Measurements from ENCODE around the gene IFIT5. TPM values are rescaled to one million over a fixed set of nuclear protein-coding genes. Genes with fewer than 3 reads are reported as not detected.
"Not testable (repeated sequence)": the region's sequence is repeated elsewhere in the genome, so short reads cannot be mapped to it uniquely, and the experiment has no call there.

IFIT5 gene
- total RNA-seq, 2 donors from 2014 or later = 5.6 to 7.1 TPM

DNA sequence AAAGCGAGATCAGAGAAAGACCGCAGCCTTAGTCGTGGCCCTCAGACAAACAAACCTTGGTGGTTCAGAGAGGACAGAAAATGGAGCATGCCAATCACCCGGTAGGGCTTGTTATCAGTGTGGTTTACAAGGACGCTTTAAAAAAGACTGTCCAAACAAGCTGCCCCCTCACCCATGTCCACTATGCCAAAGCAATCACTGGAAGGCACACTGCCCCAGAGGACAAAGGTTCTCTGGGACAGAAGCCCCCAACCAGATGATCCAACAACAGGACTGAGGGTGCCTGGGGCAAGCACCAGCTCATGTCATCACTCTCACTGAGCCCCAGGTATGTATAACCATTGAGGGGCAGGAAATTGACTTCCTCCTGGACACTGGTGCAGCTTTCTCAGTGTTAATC, 5.1 kb upstream of the IFIT5 start:
- H3K4me1 Mint-ChIP-seq = peaks cover 13% of the 10 kb centered on the region
- not testable (repeated sequence) for H3K36me3 Mint-ChIP-seq (ENCODE audit: low read depth); ATAC-seq (replicated peaks); H3K4me3 Mint-ChIP-seq; H3K9me3 Mint-ChIP-seq; H3K27me3 Mint-ChIP-seq; H3K27ac Mint-ChIP-seq

DNA sequence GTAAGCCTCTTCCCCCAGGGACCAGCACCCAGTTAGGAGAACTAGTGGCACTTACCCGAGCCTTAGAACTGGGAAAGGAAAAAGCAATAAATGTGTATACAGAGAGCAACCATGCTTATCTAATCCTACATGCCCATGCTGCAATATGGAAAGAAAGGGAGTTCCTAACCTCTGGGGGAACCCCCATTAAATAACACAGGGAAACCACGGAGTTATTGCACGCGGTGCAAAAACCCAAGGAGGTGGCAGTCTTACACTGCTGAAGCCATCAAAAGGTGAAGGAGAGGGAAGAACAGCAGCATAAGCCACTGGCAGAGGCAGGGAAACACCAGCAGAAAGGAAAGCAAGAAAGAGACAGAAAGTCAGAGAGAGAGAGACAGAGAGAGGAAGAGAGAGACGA, 3.8 kb upstream of the IFIT5 start:
- Mint-ChIP-seq H3K4me1 (peaks cover 13% of the 10 kb centered on the region), H3K4me3 (peak overlapping the region; percentile 5)
- ATAC-seq (replicated peaks); H3K9me3 Mint-ChIP-seq; H3K27ac Mint-ChIP-seq; H3K36me3 Mint-ChIP-seq (ENCODE audit: low read depth); H3K27me3 Mint-ChIP-seq: not testable (repeated sequence)

GRCh38 chr10:89411135-89411534, 3.2 kb upstream of the IFIT5 start:
- not testable (repeated sequence) for H3K27ac Mint-ChIP-seq; H3K4me3 Mint-ChIP-seq; H3K9me3 Mint-ChIP-seq; H3K36me3 Mint-ChIP-seq (ENCODE audit: low read depth); ATAC-seq (replicated peaks); H3K27me3 Mint-ChIP-seq
- peaks cover 17% of the 10 kb centered on the region for H3K4me1 Mint-ChIP-seq

DNA sequence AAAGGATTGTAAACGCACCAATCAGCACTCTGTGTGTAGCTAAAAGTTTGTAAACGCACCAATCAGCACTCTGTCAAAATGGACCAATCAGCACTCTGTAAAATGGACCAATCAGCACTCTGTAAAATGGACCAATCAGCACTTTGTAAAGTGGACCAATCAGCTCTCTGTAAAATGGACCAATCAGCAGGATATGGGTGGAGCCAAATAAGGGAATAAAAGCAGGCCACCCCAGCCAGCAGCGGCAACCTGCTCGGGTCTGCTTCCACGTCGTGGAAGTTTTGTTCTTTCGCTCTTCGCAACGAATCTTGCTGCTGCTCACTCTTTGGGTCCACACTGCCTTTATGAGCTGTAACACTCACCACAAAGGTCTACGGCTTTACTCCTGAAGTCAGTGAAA, 2.1 kb upstream of the IFIT5 start:
- ATAC-seq (replicated peaks) = not testable (repeated sequence)

DNA sequence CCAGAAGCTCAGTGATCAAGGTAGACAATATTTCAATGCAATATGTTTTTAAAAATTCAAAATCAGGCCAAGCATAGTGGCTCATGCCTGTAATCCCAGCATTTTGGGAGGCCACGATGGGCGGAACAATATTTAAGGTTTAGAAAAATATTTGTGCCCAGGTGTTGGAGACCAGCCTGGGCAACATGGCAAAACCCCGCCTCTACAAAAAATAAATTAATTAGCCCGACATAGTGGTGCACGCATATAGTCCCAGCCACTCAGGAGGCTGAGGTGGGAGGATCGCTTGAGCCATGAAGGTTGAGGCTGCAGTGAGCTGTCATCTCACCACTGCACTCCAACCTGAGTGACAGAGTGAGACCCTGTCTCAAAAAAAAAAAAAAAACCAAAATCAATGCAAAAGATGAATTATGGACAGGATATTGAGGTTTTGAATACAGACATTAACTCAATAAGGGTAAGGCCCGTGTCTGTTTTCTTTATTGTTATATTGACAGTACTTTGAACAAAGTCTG, 913 bp upstream of the IFIT5 start:
- H3K4me3 Mint-ChIP-seq = peak overlapping the region; percentile 91
- H3K36me3 Mint-ChIP-seq (ENCODE audit: low read depth) = peaks cover 27% of the 10 kb centered on the region
- peak overlapping the region; percentile 93 for H3K27ac Mint-ChIP-seq
- ATAC-seq (replicated peaks) = no peak
- H3K4me1 Mint-ChIP-seq = peaks cover 28% of the 10 kb centered on the region
- H3K9me3 Mint-ChIP-seq = no peaks in the 10 kb centered on the region
- H3K27me3 Mint-ChIP-seq = no peaks in the 10 kb centered on the region

More for the DNA sequence above, 2.1 kb upstream of the IFIT5 start:
- H3K27ac Mint-ChIP-seq, H3K27me3 Mint-ChIP-seq, H3K4me3 Mint-ChIP-seq, H3K9me3 Mint-ChIP-seq: not testable (repeated sequence)
- Mint-ChIP-seq H3K36me3 (ENCODE audit: low read depth) (peaks cover 15% of the 10 kb centered on the region), H3K4me1 (peaks cover 22% of the 10 kb centered on the region)

DNA sequence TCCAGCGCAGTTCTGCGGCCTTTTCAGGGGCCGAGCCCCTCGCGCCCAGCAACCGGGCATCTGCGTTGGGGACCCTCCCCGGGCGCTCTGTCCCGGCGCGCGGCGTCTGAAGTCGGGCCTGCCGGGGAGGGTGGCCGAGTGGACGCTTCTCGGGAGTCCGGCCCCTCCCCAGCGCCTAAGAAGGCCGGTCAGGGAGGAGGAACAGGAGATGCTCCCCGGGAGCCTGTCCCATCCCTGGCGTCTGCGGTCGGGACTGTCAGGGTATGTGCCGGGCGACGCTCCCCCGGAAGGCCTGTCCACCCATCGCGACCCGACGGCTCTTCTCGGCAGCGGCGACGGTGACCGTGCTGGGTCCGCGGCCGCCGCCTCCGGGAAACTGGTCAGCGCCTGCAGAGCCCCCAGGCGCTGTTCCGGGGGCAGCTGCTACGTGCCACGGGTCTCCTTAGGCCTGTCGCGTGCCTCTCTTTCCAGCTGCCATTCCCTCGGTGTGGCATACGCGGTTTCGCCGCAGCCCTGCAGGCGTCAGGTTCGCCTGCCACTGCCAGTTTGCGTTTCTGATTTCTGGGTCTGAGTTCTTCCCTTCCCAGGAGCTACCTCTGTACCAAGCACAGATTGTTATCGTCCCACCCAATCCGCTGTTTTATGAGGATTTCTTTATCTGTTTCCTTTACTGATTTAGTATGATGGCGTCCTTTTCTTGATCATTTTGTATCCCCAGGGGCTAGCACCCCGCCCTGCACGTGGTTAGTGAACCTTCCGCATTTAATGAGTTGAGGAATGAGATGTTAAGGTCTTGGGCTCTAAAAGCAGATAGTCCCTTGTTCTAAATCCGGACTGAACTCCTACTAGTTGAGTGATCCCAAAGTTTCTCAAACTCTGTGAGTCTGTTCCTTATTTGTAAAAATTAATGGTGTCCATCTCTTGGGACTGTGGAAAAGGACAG, 782 bp downstream of the IFIT5 start:
- Mint-ChIP-seq H3K27ac (peak overlapping the region; percentile 89), H3K36me3 (ENCODE audit: low read depth) (peaks cover 29% of the 10 kb centered on the region), H3K9me3 (no peaks in the 10 kb centered on the region), H3K4me3 (peak overlapping the region; percentile 91), H3K4me1 (peaks cover 28% of the 10 kb centered on the region), H3K27me3 (no peaks in the 10 kb centered on the region)
- peak; percentile 49 for ATAC-seq (replicated peaks)

- Mint-ChIP-seq H3K27me3 (no peaks in the 10 kb centered on the region), H3K4me3 (peak overlapping the region; percentile 91), H3K9me3 (no peaks in the 10 kb centered on the region), H3K27ac (peak overlapping the region; percentile 89), H3K36me3 (ENCODE audit: low read depth) (peaks cover 42% of the 10 kb centered on the region), H3K4me1 (peaks cover 27% of the 10 kb centered on the region)
- no peak for ATAC-seq (replicated peaks)
Observed at GRCh38 chr10:89416465-89416864, 2.1 kb downstream of the IFIT5 start.

GRCh38 chr10:89419548-89419947, 5.2 kb downstream of the IFIT5 start:
- peak overlapping the region; percentile 19 for H3K4me3 Mint-ChIP-seq

DNA sequence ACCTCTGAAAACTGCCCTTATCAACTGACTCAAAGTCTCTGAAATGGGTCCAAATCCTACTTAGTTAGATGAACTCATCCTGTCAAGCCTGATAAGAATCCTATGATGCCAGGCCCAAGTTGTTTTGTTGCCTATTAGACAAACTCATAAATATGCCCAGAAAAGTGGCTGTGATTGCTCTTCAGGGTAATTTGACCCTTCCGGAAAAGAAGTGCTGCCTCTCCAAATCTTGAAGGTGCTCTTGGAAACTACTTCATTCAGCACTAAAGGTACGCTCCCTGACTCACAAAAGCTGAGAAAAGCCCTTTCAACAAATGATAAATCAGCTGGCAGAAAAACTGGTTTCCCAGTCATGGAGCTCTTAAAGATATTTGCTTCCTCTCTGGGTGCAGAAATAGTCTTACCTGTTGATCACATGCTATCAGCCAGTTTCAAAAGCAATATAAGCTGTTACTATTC, 6.7 kb downstream of the IFIT5 start:
- no peak overlapping the region for H3K4me3 Mint-ChIP-seq
- H3K4me1 Mint-ChIP-seq = peaks cover 16% of the 10 kb centered on the region
- H3K9me3 Mint-ChIP-seq = no peaks in the 10 kb centered on the region
- H3K36me3 Mint-ChIP-seq (ENCODE audit: low read depth) = peaks cover 35% of the 10 kb centered on the region
- H3K27me3 Mint-ChIP-seq = no peaks in the 10 kb centered on the region
- ATAC-seq (replicated peaks) = no peak
- H3K27ac Mint-ChIP-seq = no peak overlapping the region

More at GRCh38 chr10:89419548-89419947, 5.2 kb downstream of the IFIT5 start:
- Mint-ChIP-seq H3K36me3 (ENCODE audit: low read depth) (peaks cover 43% of the 10 kb centered on the region), H3K27ac (no peak overlapping the region), H3K27me3 (no peaks in the 10 kb centered on the region), H3K4me1 (peaks cover 19% of the 10 kb centered on the region), H3K9me3 (no peaks in the 10 kb centered on the region)
- no peak for ATAC-seq (replicated peaks)

DNA sequence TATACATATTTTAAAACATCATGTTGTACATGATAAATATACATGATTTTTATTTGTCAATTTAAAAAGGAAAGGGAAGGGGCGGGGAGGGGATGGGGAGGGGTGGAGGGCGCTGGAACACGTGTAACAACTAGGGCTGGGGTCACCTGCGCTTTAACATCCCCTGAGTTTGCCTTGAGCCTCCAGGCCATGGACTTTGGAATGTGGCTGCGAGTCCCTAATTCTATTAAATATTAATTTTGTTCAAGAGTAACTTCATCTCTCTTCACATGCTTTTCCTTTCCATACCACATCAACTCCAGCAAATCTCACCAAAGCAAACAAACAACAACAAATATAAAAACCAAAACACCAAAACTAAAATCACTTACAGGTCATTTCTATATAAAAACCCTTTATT, 10.6 kb downstream of the IFIT5 start:
- Mint-ChIP-seq H3K27me3 (peaks cover 4% of the 10 kb centered on the region), H3K27ac (no peak overlapping the region), H3K4me1 (peaks cover 4% of the 10 kb centered on the region), H3K9me3 (no peaks in the 10 kb centered on the region), H3K4me3 (no peak overlapping the region), H3K36me3 (ENCODE audit: low read depth) (peaks cover 15% of the 10 kb centered on the region)
- ATAC-seq (replicated peaks) = no peak

DNA sequence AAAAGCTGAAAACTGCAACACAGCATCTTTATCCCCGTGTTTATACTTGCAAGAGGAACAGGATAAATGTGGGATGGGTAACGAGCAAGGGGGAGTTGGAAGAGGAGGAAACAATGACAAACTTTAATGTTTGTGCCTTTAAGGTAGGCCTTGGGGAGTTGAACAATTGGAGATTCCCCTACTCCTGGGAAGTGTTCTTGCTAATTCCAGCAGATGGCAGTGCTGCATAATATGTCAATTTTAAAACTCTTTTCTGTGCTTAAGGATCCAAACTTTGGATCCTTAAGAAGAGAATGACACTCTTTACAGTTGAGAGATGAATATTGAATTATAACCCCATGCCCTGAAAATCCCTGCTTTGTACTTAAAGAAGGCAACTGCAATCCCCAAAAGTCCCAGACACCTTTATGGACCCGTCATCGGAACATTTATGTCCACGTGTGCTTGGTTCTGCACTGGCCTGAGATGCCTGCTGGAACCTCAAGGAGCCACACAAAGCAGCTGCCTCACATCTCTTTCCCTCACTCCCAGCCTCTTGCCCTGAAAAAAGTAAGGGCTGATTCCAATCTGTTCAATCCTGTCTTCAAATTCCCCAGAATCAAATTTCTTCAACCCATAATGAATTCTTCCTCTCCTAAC, 12.0 kb downstream of the IFIT5 start:
- H3K36me3 Mint-ChIP-seq (ENCODE audit: low read depth) = peaks cover 2% of the 10 kb centered on the region
- H3K4me1 Mint-ChIP-seq = no peaks in the 10 kb centered on the region
- H3K27me3 Mint-ChIP-seq = peaks cover 4% of the 10 kb centered on the region
- no peaks in the 10 kb centered on the region for H3K9me3 Mint-ChIP-seq
- ATAC-seq (replicated peaks) = peak; percentile 53
- H3K4me3 Mint-ChIP-seq = no peak overlapping the region
- H3K27ac Mint-ChIP-seq = no peak overlapping the region

- no peak overlapping the region for H3K27ac Mint-ChIP-seq
- H3K27me3 Mint-ChIP-seq = peaks cover 4% of the 10 kb centered on the region
- H3K4me1 Mint-ChIP-seq = no peaks in the 10 kb centered on the region
- H3K9me3 Mint-ChIP-seq = no peaks in the 10 kb centered on the region
- no peaks in the 10 kb centered on the region for H3K36me3 Mint-ChIP-seq (ENCODE audit: low read depth)
- H3K4me3 Mint-ChIP-seq = no peak overlapping the region
- no peak for ATAC-seq (replicated peaks)
Observed at GRCh38 chr10:89427629-89428028, 13.3 kb downstream of the IFIT5 start.

DNA sequence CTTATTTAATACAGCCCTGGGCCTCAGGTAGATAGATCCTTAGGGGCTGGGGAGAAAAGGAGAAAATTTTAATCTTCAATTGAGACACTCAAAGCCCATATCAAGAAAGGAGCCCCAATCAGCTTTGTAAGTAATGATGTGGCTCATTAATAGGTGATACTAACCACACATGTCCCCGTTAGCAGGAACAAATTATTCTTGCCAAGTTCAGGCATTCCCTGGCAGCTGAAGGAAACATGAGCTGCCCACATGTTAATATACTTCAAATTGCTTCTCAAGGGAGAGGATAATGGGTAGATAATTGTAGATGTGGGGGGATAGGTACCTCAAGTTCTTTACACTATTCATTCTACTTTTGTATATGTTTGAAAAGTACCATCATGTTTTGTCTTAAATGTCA, 14.5 kb downstream of the IFIT5 start:
- Mint-ChIP-seq H3K27me3 (peaks cover 4% of the 10 kb centered on the region), H3K4me1 (no peaks in the 10 kb centered on the region)

DNA sequence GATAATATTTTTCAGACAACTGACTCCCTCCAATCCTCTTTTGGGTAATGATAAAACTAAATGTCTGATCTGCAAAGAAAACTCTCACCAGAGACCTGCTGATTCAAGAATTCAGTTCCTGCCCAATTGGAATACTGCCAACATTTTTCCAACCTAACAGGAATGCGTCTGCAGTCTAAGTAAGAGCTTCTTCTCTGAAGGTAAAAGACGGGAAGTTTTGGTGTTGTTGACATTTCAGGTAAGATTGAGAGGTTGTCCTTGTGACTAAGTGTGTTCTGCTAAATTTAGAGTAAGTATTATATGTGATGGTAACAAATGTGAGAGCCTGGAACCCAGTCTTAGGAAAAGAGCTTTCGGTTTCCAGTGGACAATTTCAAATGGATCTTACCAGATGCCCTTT, 17.6 kb downstream of the IFIT5 start:
- Mint-ChIP-seq H3K27me3 (peaks cover 25% of the 10 kb centered on the region), H3K9me3 (no peaks in the 10 kb centered on the region), H3K27ac (no peak overlapping the region), H3K4me3 (no peak overlapping the region), H3K36me3 (ENCODE audit: low read depth) (no peaks in the 10 kb centered on the region), H3K4me1 (no peaks in the 10 kb centered on the region)
- ATAC-seq (replicated peaks) = no peak

More for the DNA sequence above, 14.5 kb downstream of the IFIT5 start:
- Mint-ChIP-seq H3K36me3 (ENCODE audit: low read depth) (no peaks in the 10 kb centered on the region), H3K27ac (no peak overlapping the region), H3K4me3 (no peak overlapping the region), H3K9me3 (no peaks in the 10 kb centered on the region)
- ATAC-seq (replicated peaks) = no peak

- H3K4me1 Mint-ChIP-seq = no peaks in the 10 kb centered on the region
- ATAC-seq (replicated peaks) = no peak
- peaks cover 3% of the 10 kb centered on the region for H3K9me3 Mint-ChIP-seq
- peaks cover 32% of the 10 kb centered on the region for H3K27me3 Mint-ChIP-seq
- no peak overlapping the region for H3K4me3 Mint-ChIP-seq
- no peak overlapping the region for H3K27ac Mint-ChIP-seq
- no peaks in the 10 kb centered on the region for H3K36me3 Mint-ChIP-seq (ENCODE audit: low read depth)
Observed at GRCh38 chr10:89438525-89438924, 24.2 kb downstream of the IFIT5 start.

Measured in activated T-helper 17 cell treated with anti-CD3 and anti-CD28 coated beads, Interleukin-2, amount 50 U/mL, for 72 hours (primary cell).